GM04503 (cell line): ENCODE results near the gene RNF220.
"Not testable (repeated sequence)": the region's sequence is repeated elsewhere in the genome, so short reads cannot be mapped to it uniquely, and the experiment has no call there.

Experiments
- DNase-seq: peaks from one replicate; pipeline ENCODE4 v3.0.0-alpha.2; 2012; ENCODE audit warnings: low read depth

Gene RNF220

GRCh38 chr1:44679468-44679867 is 274.4 kb downstream of the RNF220 start:
- DNase-seq: no peak

- no peak for DNase-seq
These were observed 277.1 kb downstream of the RNF220 start for GRCh38 chr1:44681905-44682882.

- DNase-seq: no peak
These were observed 277.8 kb downstream of the RNF220 start for GRCh38 chr1:44682883-44683265.

- no peak for DNase-seq
These were observed 279.5 kb downstream of the RNF220 start for GRCh38 chr1:44684525-44684924.

- no peak for DNase-seq
These were observed 280.2 kb downstream of the RNF220 start for GRCh38 chr1:44685218-44685617.

- no peak for DNase-seq
These were observed 280.8 kb downstream of the RNF220 start for GRCh38 chr1:44685881-44686280.

GRCh38 chr1:44688760-44689446 is 283.8 kb downstream of the RNF220 start:
- DNase-seq: no peak

- no peak for DNase-seq
These were observed 284.4 kb downstream of the RNF220 start for GRCh38 chr1:44689447-44689765.

GRCh38 chr1:44693159-44693558 is 288.1 kb downstream of the RNF220 start:
- DNase-seq: no peak

- DNase-seq: no peak
These were observed 288.8 kb downstream of the RNF220 start for GRCh38 chr1:44693900-44694299.

- no peak for DNase-seq
These were observed 289.9 kb downstream of the RNF220 start for GRCh38 chr1:44694863-44695478.

GRCh38 chr1:44695671-44696070 is 290.6 kb downstream of the RNF220 start:
- no peak for DNase-seq

- DNase-seq: no peak
These were observed 291.0 kb downstream of the RNF220 start for GRCh38 chr1:44696101-44696500.

GRCh38 chr1:44696789-44697345 is 291.8 kb downstream of the RNF220 start:
- DNase-seq: no peak

- DNase-seq: no peak
These were observed 293.1 kb downstream of the RNF220 start for GRCh38 chr1:44698138-44698537.

GRCh38 chr1:44699375-44699774 is 294.3 kb downstream of the RNF220 start:
- DNase-seq: not testable (repeated sequence)

GRCh38 chr1:44700573-44700972 is 295.5 kb downstream of the RNF220 start:
- DNase-seq: no peak

- DNase-seq: no peak
These were observed 296.1 kb downstream of the RNF220 start for GRCh38 chr1:44701141-44701573.
